Measurements from ENCODE around the gene BOD1L2. TPM values are rescaled to one million over a fixed set of nuclear protein-coding genes. Genes with fewer than 3 reads are reported as not detected.

BOD1L2 gene
- total RNA-seq, 2 experiments from 2014 or later = not detected

- Histone ChIP-seq H3K79me2 (ENCODE audit: insufficient read depth, low read depth, low read length) (no peaks in the 10 kb centered on the region), H3K36me3 (ENCODE audit: insufficient read depth, low read length) (no peaks in the 10 kb centered on the region), H3K9me3 (ENCODE audit: low read length) (no peaks in the 10 kb centered on the region), H3K4me3 (ENCODE audit: low read depth, low read length, poor library complexity, severe bottlenecking) (no peak overlapping the region), H2AFZ (ENCODE audit: low read length) (no peak overlapping the region), H3K4me2 (ENCODE audit: low read length) (no peak overlapping the region), H4K20me1 (ENCODE audit: insufficient read depth, low read length) (no peaks in the 10 kb centered on the region), H3K4me1 (ENCODE audit: insufficient read depth, low read length, poor library complexity, severe bottlenecking) (no peaks in the 10 kb centered on the region), H3K9me2 (ENCODE audit: insufficient read depth, low read length) (no peaks in the 10 kb centered on the region), H3K27ac (ENCODE audit: low read depth, low read length, poor library complexity, severe bottlenecking) (no peak overlapping the region)
- no peak for TF ChIP-seq EZH2phosphoT487 (IDR thresholded peaks at IDR 0.05; ENCODE audit: borderline replicate concordance, low read depth, low read length)
- ChIA-PET POLR2A (no interaction called here), CTCF (ENCODE audit: unreplicated experiment) (no interaction called here)
- intact Hi-C loops (cut with micrococcal nuclease; ENCODE audit: unreplicated experiment) = no loop called here
- DNase-seq (ENCODE audit: low spot score) = no peak
- BruUV-seq (replicated peaks) = no TSS peak
These were observed 18.5 kb upstream of the BOD1L2 start for GRCh38 chr18:57128220-57128932.

DNA sequence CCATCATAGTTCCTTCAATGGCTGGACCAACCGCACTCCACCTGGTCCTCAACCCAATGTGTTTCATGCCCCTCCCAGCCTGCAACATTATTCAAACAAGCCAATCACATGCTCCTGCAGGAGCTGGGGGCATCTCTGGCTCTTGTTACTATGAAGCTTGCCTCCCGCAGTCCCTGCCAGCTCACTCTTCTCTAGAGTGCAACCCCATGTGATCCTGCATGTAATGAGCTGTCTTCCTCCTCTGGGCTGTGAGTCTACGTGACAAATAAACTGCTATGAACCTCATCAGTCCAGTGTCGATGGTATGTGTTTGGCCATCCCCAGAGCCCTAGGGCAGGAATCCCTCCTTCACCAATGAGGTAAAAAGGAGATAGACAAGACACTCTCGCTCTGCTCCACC lies 15.8 kb upstream of the BOD1L2 start:
- CTCF ChIA-PET (ENCODE audit: unreplicated experiment) = no interaction called here
- H2AFZ ChIP-seq (ENCODE audit: low read length) = no peak overlapping the region

DNA sequence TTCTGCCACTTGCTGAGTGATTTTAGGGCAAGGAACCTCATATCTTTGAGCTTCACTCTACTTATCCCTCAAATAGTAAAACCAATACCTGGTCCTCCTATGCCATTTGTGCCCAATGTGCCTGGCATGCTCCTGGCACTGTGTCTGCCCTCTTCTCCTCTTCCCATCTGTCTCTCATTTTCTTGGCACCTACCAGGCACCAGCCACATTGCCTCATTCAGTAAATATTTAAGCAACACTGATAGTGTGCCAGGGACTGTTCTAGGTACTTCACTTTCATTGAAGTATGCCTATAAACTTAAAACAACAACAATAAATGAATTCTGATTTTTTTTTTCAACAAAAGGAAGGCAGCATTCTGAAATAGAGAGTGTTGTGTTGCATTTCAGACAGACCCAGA lies 15.1 kb upstream of the BOD1L2 start:
- Histone ChIP-seq H3K4me2 (ENCODE audit: low read length) (no peak overlapping the region), H3K4me1 (ENCODE audit: insufficient read depth, low read length, poor library complexity, severe bottlenecking) (no peaks in the 10 kb centered on the region), H4K20me1 (ENCODE audit: insufficient read depth, low read length) (no peaks in the 10 kb centered on the region), H3K79me2 (ENCODE audit: insufficient read depth, low read depth, low read length) (no peaks in the 10 kb centered on the region), H2AFZ (ENCODE audit: low read length) (no peak overlapping the region), H3K9me3 (ENCODE audit: low read length) (no peaks in the 10 kb centered on the region), H3K27ac (ENCODE audit: low read depth, low read length, poor library complexity, severe bottlenecking) (no peak overlapping the region), H3K4me3 (ENCODE audit: low read depth, low read length, poor library complexity, severe bottlenecking) (no peak overlapping the region), H3K36me3 (ENCODE audit: insufficient read depth, low read length) (no peaks in the 10 kb centered on the region), H3K9me2 (ENCODE audit: insufficient read depth, low read length) (no peaks in the 10 kb centered on the region)
- ChIA-PET CTCF (ENCODE audit: unreplicated experiment) (no interaction called here), POLR2A (no interaction called here)
- BruUV-seq (replicated peaks) = no TSS peak
- TF ChIP-seq, protein P1, sequence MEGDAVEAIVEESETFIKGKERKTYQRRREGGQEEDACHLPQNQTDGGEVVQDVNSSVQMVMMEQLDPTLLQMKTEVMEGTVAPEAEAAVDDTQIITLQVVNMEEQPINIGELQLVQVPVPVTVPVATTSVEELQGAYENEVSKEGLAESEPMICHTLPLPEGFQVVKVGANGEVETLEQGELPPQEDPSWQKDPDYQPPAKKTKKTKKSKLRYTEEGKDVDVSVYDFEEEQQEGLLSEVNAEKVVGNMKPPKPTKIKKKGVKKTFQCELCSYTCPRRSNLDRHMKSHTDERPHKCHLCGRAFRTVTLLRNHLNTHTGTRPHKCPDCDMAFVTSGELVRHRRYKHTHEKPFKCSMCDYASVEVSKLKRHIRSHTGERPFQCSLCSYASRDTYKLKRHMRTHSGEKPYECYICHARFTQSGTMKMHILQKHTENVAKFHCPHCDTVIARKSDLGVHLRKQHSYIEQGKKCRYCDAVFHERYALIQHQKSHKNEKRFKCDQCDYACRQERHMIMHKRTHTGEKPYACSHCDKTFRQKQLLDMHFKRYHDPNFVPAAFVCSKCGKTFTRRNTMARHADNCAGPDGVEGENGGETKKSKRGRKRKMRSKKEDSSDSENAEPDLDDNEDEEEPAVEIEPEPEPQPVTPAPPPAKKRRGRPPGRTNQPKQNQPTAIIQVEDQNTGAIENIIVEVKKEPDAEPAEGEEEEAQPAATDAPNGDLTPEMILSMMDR (conservative IDR thresholded peaks at IDR 0.05; ENCODE audit: low read length) = no peak
- no peak for TF ChIP-seq EZH2phosphoT487 (IDR thresholded peaks at IDR 0.05; ENCODE audit: borderline replicate concordance, low read depth, low read length)
- no peak for DNase-seq (ENCODE audit: low spot score)
- intact Hi-C loops (cut with micrococcal nuclease; ENCODE audit: unreplicated experiment) = no loop called here

More for the DNA sequence above, 15.8 kb upstream of the BOD1L2 start:
- H3K79me2 ChIP-seq (ENCODE audit: insufficient read depth, low read depth, low read length) = no peaks in the 10 kb centered on the region
- no peak for DNase-seq (ENCODE audit: low spot score)
- intact Hi-C loops (cut with micrococcal nuclease; ENCODE audit: unreplicated experiment) = no loop called here
- no peaks in the 10 kb centered on the region for H3K36me3 ChIP-seq (ENCODE audit: insufficient read depth, low read length)
- BruUV-seq (replicated peaks) = no TSS peak
- no peak overlapping the region for H3K27ac ChIP-seq (ENCODE audit: low read depth, low read length, poor library complexity, severe bottlenecking)
- TF ChIP-seq EZH2phosphoT487 (IDR thresholded peaks at IDR 0.05; ENCODE audit: borderline replicate concordance, low read depth, low read length) = no peak
- TF ChIP-seq, protein P1 (conservative IDR thresholded peaks at IDR 0.05; ENCODE audit: low read length) = no peak
- H3K9me3 ChIP-seq (ENCODE audit: low read length) = no peaks in the 10 kb centered on the region
- no peak overlapping the region for H3K4me2 ChIP-seq (ENCODE audit: low read length)
- no peaks in the 10 kb centered on the region for H3K4me1 ChIP-seq (ENCODE audit: insufficient read depth, low read length, poor library complexity, severe bottlenecking)
- no peaks in the 10 kb centered on the region for H3K9me2 ChIP-seq (ENCODE audit: insufficient read depth, low read length)
- no peaks in the 10 kb centered on the region for H4K20me1 ChIP-seq (ENCODE audit: insufficient read depth, low read length)
- POLR2A ChIA-PET = no interaction called here
- no peak overlapping the region for H3K4me3 ChIP-seq (ENCODE audit: low read depth, low read length, poor library complexity, severe bottlenecking)
